Measurements from ENCODE around the gene PRICKLE2. TPM values are rescaled to one million over a fixed set of nuclear protein-coding genes. Genes with fewer than 3 reads are reported as not detected.

Gene PRICKLE2
- total RNA-seq, 1 experiment from 2014 or later = 3.2 TPM

DNA sequence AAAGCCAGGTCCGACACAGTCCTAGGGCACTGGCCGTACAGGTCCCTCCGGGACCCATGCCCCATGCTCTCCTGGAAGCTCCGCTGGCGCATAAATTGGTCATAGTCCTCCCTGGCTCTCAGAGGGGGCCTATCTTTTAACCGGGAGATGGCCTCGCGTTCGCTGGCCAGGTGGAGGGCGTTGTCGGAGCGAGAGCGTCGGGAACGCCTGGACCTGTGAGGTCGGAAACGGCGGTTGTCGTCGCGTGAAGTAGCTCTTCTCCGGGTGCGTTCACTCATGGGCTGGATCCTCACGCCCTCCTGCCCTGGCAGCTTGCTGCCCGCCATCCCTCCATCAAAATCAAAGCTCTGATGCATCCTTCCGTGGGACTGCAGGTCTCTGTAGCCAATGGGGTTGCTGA, 126.0 kb downstream of the PRICKLE2 start:
- Histone ChIP-seq H2BK5ac (ENCODE audit: insufficient read length, low read length) (no peak overlapping the region), H3K9ac (ENCODE audit: extremely low read depth, insufficient read length, low read length) (no peak overlapping the region), H4K8ac (replicated peaks; ENCODE audit: insufficient read length, low read depth, low read length) (no peak overlapping the region), H3K9me3 (ENCODE audit: control insufficient read depth, low read depth, low read length) (no peaks in the 10 kb centered on the region), H2BK120ac (ENCODE audit: low read depth, low read length, poor library complexity, severe bottlenecking) (no peak overlapping the region), H3K56ac (ENCODE audit: insufficient read length, low read depth, low read length) (no peak overlapping the region), H2BK15ac (ENCODE audit: low read depth, low read length) (no peak overlapping the region), H3K79me2 (ENCODE audit: insufficient read depth, low read length) (no peaks in the 10 kb centered on the region), H2AFZ (ENCODE audit: low read length) (no peak overlapping the region), H3T11ph (ENCODE audit: low read length) (no peak overlapping the region), H2BK20ac (ENCODE audit: low read depth, low read length, poor library complexity, severe bottlenecking) (no peak overlapping the region), H4K20me1 (ENCODE audit: control insufficient read depth, insufficient read depth, insufficient read length) (no peaks in the 10 kb centered on the region), H3K4me1 (ENCODE audit: insufficient read depth, low read length) (peaks cover 6% of the 10 kb centered on the region; the same call in 1 of the 2 replicates), H3K23ac (ENCODE audit: insufficient read length, low read depth, low read length) (no peak overlapping the region), H3K27ac (ENCODE audit: insufficient read length, low read depth, low read length) (no peak overlapping the region), H3K23me2 (ENCODE audit: insufficient read length, low read depth, low read length, poor library complexity, severe bottlenecking) (no peaks in the 10 kb centered on the region), H2AK5ac (ENCODE audit: insufficient read length, low read length) (no peak overlapping the region), H4K5ac (ENCODE audit: insufficient read length, low read depth, low read length) (no peak overlapping the region), H3K4me2 (ENCODE audit: insufficient read depth, insufficient read length, low read length) (no peak overlapping the region), H3K18ac (ENCODE audit: insufficient read length, low read depth, low read length) (no peak overlapping the region), H3K14ac (ENCODE audit: insufficient read depth, low read length) (no peak overlapping the region), H3K4ac (ENCODE audit: low read depth, low read length) (no peak overlapping the region), H2BK12ac (ENCODE audit: insufficient read length, low read depth, low read length) (no peak overlapping the region), H3K27me3 (ENCODE audit: insufficient read depth, low read length) (no peaks in the 10 kb centered on the region), H4K91ac (ENCODE audit: insufficient read length, low read depth, low read length) (no peak overlapping the region), H3K79me1 (ENCODE audit: insufficient read depth, low read depth, low read length, poor library complexity, severe bottlenecking) (no peaks in the 10 kb centered on the region)
- no CpG with 5 or more reads among the region's 26 CpGs for WGBS (ENCODE audit: extremely low coverage, insufficient read length, low lambda C conversion rate)
- Mint-ChIP-seq H3K4me3 (no peak overlapping the region), H3K4me1 (peaks cover 40 to 42% of the 10 kb centered on the region in 2 experiments), H3K27ac (no peak overlapping the region), H3K9me3 (no peaks in the 10 kb centered on the region), H3K27me3 (ENCODE audit: low read depth) (no peaks in the 10 kb centered on the region; the same call in 1 of the 2 replicates), H3K36me3 (ENCODE audit: insufficient read depth in 1 of 3, low read depth in 3 of 3) (peaks cover 1 to 10% (median 2%) of the 10 kb centered on the region in 3 experiments; a peak in 3 of 7 replicates)
- no peak for TF ChIP-seq CTCF (conservative IDR thresholded peaks at IDR 0.05)
- no peak for DNase-seq
